Bronchial epithelial cell (primary cell): ENCODE results near the gene CLIP3. TPM values are rescaled to one million over a fixed set of nuclear protein-coding genes. Genes with fewer than 3 reads are reported as not detected.
A peak's percentile ranks its signal among the peaks of the same experiment; 100 is the strongest.

Source experiments
- DNase-seq: peaks from one replicate; pipeline ENCODE4 v3.0.0-alpha.2; 2010; ENCODE audit warnings: low read depth
- FAIRE-seq: peaks from 2 replicates; lab custom pipeline; 2011; peaks lifted over from hg19 to GRCh38; lab: Jason Lieb, UNC
- H3K27me3 ChIP-seq: 2 replicates; pipeline ENCODE4 v1.5.1; 2011; ENCODE audit warnings: low read length; ENCODE audit not compliant: control insufficient read depth, insufficient read depth
- H3K36me3 ChIP-seq: 2 replicates; pipeline ENCODE4 v1.5.1; 2011; ENCODE audit warnings: low read length; ENCODE audit not compliant: control insufficient read depth, insufficient read depth
- H3K4me3 ChIP-seq: 2 replicates; pipeline ENCODE4 v1.5.1; 2011; ENCODE audit warnings: mild to moderate bottlenecking, low read depth, low read length, control low read depth
- CTCF ChIP-seq: IDR thresholded peaks from 2 replicates; pipeline ENCODE4 v1.5.1; 2011; ENCODE audit warnings: mild to moderate bottlenecking, moderate library complexity, low read length, control low read depth, inconsistent platforms; ENCODE audit not compliant: insufficient read depth, severe bottlenecking
- total RNA-seq: library from RNA; depleted of rRNA; stranded (reverse); fragments of >200 nt; gene quantifications from 2 replicates; pipeline ENCODE4 v1.2.1, GENCODE V29; 2014

CLIP3 gene
- total RNA-seq, 1 donor from 2014 or later: under 0.01 TPM

GRCh38 chr19:36027696-36028095 is 5.0 kb downstream of the CLIP3 start:
- DNase-seq (no peak), FAIRE-seq (peak; percentile 7)
- TF ChIP-seq CTCF: no peak
- no peaks in the 10 kb centered on the region for H3K36me3 ChIP-seq
- H3K4me3 ChIP-seq: no peak overlapping the region
- no peaks in the 10 kb centered on the region for H3K27me3 ChIP-seq

- Histone ChIP-seq H3K4me3 (no peak overlapping the region), H3K36me3 (no peaks in the 10 kb centered on the region), H3K27me3 (no peaks in the 10 kb centered on the region)
- no peak for TF ChIP-seq CTCF
- FAIRE-seq (no peak), DNase-seq (no peak)
Observed at GRCh38 chr19:36026091-36026876, 6.4 kb downstream of the CLIP3 start.

- TF ChIP-seq CTCF: no peak
- DNase-seq (no peak), FAIRE-seq (no peak)
- H3K36me3 ChIP-seq: no peaks in the 10 kb centered on the region
- no peaks in the 10 kb centered on the region for H3K27me3 ChIP-seq
- no peak overlapping the region for H3K4me3 ChIP-seq
Observed at GRCh38 chr19:36025541-36025940, 7.1 kb downstream of the CLIP3 start.

- DNase-seq (no peak), FAIRE-seq (no peak)
- no peak overlapping the region for H3K4me3 ChIP-seq
- H3K27me3 ChIP-seq: no peaks in the 10 kb centered on the region
- no peak for TF ChIP-seq CTCF
- no peaks in the 10 kb centered on the region for H3K36me3 ChIP-seq
Observed at GRCh38 chr19:36023432-36023831, 9.2 kb downstream of the CLIP3 start.

- no peaks in the 10 kb centered on the region for H3K36me3 ChIP-seq
- no peak for TF ChIP-seq CTCF
- no peak for FAIRE-seq
Observed at GRCh38 chr19:36019061-36019670, 13.5 kb downstream of the CLIP3 start.

More at GRCh38 chr19:36019061-36019670, 13.5 kb downstream of the CLIP3 start:
- DNase-seq: no peak
- no peak overlapping the region for H3K4me3 ChIP-seq
- H3K27me3 ChIP-seq: no peaks in the 10 kb centered on the region
